Gastrocnemius medialis (tissue), 4 donors: ENCODE results near the gene USP2.

ENCODE experiments used
- POLR2A ChIP-seq, 2 donors: fragments of 450-650 bp; IDR thresholded peaks; one replicate each; pipeline ENCODE4 v1.6.1; 2017; ENCODE audit warnings: antibody characterized with exemption in 2 of 2, mild to moderate bottlenecking in 2 of 2, moderate library complexity in 2 of 2
- TF ChIP-seq, protein P1 (sequence below), 5 experiments: fragments of 450-650 bp in 3 of 5; fragments of 200-600 bp in 2 of 5; sonication (generic) in 2 of 5; IDR thresholded peaks in 4 of 5; conservative IDR thresholded peaks in 1 of 5; 1 replicate in 4 of 5; 2 replicates in 1 of 5; pipeline ENCODE4 v1.5.1; 2016 to 2019; ENCODE audit warnings: antibody characterized with exemption in 5 of 5, mild to moderate bottlenecking in 3 of 5, moderate library complexity in 3 of 5

DNA sequence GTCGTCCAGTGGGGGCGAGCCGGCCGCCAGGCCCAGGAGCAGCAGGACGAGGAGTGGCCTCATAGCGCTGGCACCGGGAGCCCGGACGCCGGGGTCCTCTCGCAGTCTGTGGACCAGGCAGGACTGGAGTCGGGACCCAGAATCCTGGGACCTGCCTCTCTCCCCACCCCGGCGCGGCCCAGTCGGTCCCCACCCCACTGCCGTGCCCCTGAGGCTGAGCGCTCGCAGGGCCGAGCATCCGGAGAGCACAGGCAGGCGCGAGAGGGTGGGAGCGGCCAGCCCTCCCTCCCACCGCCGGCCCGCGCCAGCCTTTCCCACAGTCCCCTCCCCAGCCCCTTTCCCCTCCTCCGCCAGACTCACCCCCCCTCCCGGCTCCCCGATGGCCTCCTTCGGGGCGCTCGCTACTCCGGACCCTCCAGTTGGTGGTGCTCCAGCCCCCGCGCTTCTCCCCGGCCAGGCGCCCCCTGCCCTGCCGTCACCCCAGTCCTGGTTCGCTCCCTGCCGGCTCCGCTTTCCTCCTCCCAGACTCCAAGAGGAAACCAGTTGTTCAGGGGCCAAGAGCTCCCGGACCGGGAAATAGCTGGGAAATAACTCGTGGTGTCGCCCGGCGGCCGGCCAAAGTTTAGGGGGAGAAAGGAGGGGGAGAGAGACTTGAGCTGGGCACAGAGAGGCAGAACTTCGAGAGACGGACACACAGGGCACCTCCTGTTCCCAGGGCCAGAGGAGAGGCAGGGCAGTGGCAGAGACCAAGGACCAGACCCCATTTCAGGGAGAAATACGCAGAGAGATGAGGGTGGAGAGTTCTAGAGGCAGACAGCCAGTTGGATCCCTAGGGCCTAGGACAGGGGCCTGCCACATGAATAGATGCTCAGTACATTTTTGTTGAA lies 40.9 kb downstream of the USP2 start, which contains the start of gene C1QTNF5:
- TF ChIP-seq, protein P1, sequence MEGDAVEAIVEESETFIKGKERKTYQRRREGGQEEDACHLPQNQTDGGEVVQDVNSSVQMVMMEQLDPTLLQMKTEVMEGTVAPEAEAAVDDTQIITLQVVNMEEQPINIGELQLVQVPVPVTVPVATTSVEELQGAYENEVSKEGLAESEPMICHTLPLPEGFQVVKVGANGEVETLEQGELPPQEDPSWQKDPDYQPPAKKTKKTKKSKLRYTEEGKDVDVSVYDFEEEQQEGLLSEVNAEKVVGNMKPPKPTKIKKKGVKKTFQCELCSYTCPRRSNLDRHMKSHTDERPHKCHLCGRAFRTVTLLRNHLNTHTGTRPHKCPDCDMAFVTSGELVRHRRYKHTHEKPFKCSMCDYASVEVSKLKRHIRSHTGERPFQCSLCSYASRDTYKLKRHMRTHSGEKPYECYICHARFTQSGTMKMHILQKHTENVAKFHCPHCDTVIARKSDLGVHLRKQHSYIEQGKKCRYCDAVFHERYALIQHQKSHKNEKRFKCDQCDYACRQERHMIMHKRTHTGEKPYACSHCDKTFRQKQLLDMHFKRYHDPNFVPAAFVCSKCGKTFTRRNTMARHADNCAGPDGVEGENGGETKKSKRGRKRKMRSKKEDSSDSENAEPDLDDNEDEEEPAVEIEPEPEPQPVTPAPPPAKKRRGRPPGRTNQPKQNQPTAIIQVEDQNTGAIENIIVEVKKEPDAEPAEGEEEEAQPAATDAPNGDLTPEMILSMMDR (IDR thresholded peaks at IDR 0.05 in 4 of 5, conservative IDR thresholded peaks at IDR 0.05 in 1 of 5): no peak
- peak in 1 of 2 donors; percentile 39 for TF ChIP-seq POLR2A (IDR thresholded peaks at IDR 0.05)
